IMR-90 (cell line): Measurements from ENCODE around the gene SS18. TPM values are rescaled to one million over a fixed set of nuclear protein-coding genes. Genes with fewer than 3 reads are reported as not detected.

Experiments
- ATAC-seq: fragments of 200-7000 bp; cut with Tn5 transposase; 2 replicates; pipeline ENCODE4 v1.9.1; 2020; ENCODE audit warnings: low read depth, mild to moderate bottlenecking, moderate library complexity
- BruUV-seq: library from RNA; stranded (reverse); fragments of 400-500 nt; replicated peaks from 2 replicates; lab custom pipeline; 2021; lab: Mats Ljungman, UMichigan
- CTCF ChIA-PET: fragments of 300-600 bp; formaldehyde crosslinking; extraction: SDS; loops from one replicate; lab custom pipeline; 2021; ENCODE audit warnings: antibody characterized with exemption; lab: Yijun Ruan, JAX
- POLR2A ChIA-PET: fragments of 300-600 bp; sonication (Branson Sonifier 250); formaldehyde crosslinking; loops from one replicate; lab custom pipeline; 2022; ENCODE audit warnings: antibody characterized with exemption; ENCODE audit not compliant: unreplicated experiment; lab: Charles Lee
- DNase-seq: peaks from one replicate; pipeline ENCODE4 v3.0.0; 2013
- H2AFZ ChIP-seq: replicated peaks from 2 replicates; pipeline ENCODE3; 2013; ENCODE audit warnings: low read length, mild to moderate bottlenecking; ENCODE audit not compliant: poor library complexity
- H2AK5ac ChIP-seq: 2 replicates; pipeline ENCODE4 v1.6.1; 2013; ENCODE audit warnings: low read depth, low read length, inconsistent platforms
- H2AK9ac ChIP-seq: replicated peaks from 2 replicates; pipeline ENCODE3; 2013; ENCODE audit warnings: mild to moderate bottlenecking, low read depth, low read length, moderate library complexity; ENCODE audit not compliant: poor library complexity
- H2BK120ac ChIP-seq: 2 replicates; pipeline ENCODE4 v1.6.1; 2013; ENCODE audit warnings: low read depth, low read length, inconsistent platforms
- H2BK15ac ChIP-seq: 3 replicates; pipeline ENCODE4 v1.6.1; 2013; ENCODE audit warnings: low read depth, low read length, inconsistent platforms
- H2BK20ac ChIP-seq: 2 replicates; pipeline ENCODE4 v1.6.1; 2013; ENCODE audit warnings: low read depth, mild to moderate bottlenecking, inconsistent platforms, low read length, moderate library complexity
- H2BK5ac ChIP-seq: 2 replicates; pipeline ENCODE4 v1.6.1; 2013; ENCODE audit warnings: mild to moderate bottlenecking, low read depth, low read length, inconsistent platforms; ENCODE audit not compliant: poor library complexity, severe bottlenecking
- H3K14ac ChIP-seq: replicated peaks from 2 replicates; pipeline ENCODE4 v1.6.1; 2013; ENCODE audit warnings: low read depth, low read length, inconsistent platforms
- H3K18ac ChIP-seq: 2 replicates; pipeline ENCODE4 v1.6.1; 2013; ENCODE audit warnings: low read depth, low read length, control low read depth
- H3K23ac ChIP-seq: 2 replicates; pipeline ENCODE4 v1.6.1; 2013; ENCODE audit warnings: low read depth, low read length, inconsistent platforms
- H3K27ac ChIP-seq: 2 replicates; pipeline ENCODE4 v1.5.1; 2013; ENCODE audit warnings: mild to moderate bottlenecking, control low read depth, low read length; ENCODE audit not compliant: insufficient read depth
- H3K27me3 ChIP-seq: 2 replicates; pipeline ENCODE4 v1.6.1; 2013; ENCODE audit warnings: low read length; ENCODE audit not compliant: control insufficient read depth, insufficient read depth
- H3K36me3 ChIP-seq: 2 replicates; pipeline ENCODE4 v1.6.1; 2013; ENCODE audit warnings: low read length, mixed read lengths; ENCODE audit not compliant: control insufficient read depth, insufficient read depth
- H3K4ac ChIP-seq: 2 replicates; pipeline ENCODE4 v1.6.1; 2013; ENCODE audit warnings: low read depth, low read length, inconsistent platforms
- H3K4me1 ChIP-seq: 2 replicates; pipeline ENCODE4 v1.6.1; 2013; ENCODE audit warnings: low read length, mixed read lengths; ENCODE audit not compliant: control insufficient read depth, insufficient read depth
- H3K4me2 ChIP-seq: 2 replicates; pipeline ENCODE4 v1.6.1; 2013; ENCODE audit warnings: low read depth, mild to moderate bottlenecking, control low read depth, low read length, moderate library complexity
- H3K4me3 ChIP-seq: 2 replicates; pipeline ENCODE4 v1.5.1; 2013; ENCODE audit warnings: low read depth, mild to moderate bottlenecking, control low read depth, low read length, moderate library complexity; ENCODE audit not compliant: insufficient read depth
- H3K56ac ChIP-seq: 2 replicates; pipeline ENCODE4 v1.6.1; 2013; ENCODE audit warnings: low read length, inconsistent platforms; ENCODE audit not compliant: insufficient read depth; ENCODE audit errors: extremely low read depth
- H3K79me1 ChIP-seq, 2 experiments: 2 replicates each; pipeline ENCODE4 v1.6.1; 2013; ENCODE audit warnings: low read length in 2 of 2, inconsistent platforms in 1 of 2, low read depth in 1 of 2
- H3K9ac ChIP-seq: 2 replicates; pipeline ENCODE4 v1.6.1; 2013; ENCODE audit warnings: low read depth, low read length, control low read depth
- H3K9me1 ChIP-seq: 2 replicates; pipeline ENCODE4 v1.6.1; 2013; ENCODE audit warnings: low read length, inconsistent platforms; ENCODE audit not compliant: insufficient read depth
- H3K9me3 ChIP-seq: 2 replicates; pipeline ENCODE4 v1.6.1; 2013; ENCODE audit warnings: low read length; ENCODE audit not compliant: control insufficient read depth, insufficient read depth
- H4K20me1 ChIP-seq: 2 replicates; pipeline ENCODE4 v1.6.1; 2013; ENCODE audit warnings: low read length, inconsistent platforms; ENCODE audit not compliant: insufficient read depth
- H4K5ac ChIP-seq: 2 replicates; pipeline ENCODE4 v1.6.1; 2013; ENCODE audit warnings: mild to moderate bottlenecking, low read depth, low read length, control low read depth
- H4K8ac ChIP-seq, 2 experiments: 2 replicates each; pipeline ENCODE4 v1.6.1; 2013; ENCODE audit warnings: low read depth in 2 of 2, low read length in 2 of 2, control low read depth in 1 of 2, inconsistent platforms in 1 of 2
- H4K91ac ChIP-seq: 2 replicates; pipeline ENCODE4 v1.6.1; 2013; ENCODE audit warnings: low read depth, low read length, inconsistent platforms; ENCODE audit not compliant: insufficient read depth
- MXI1 ChIP-seq: IDR thresholded peaks from 2 replicates; pipeline ENCODE4 v1.6.1; 2012; ENCODE audit warnings: low read depth, mild to moderate bottlenecking, low read length, moderate library complexity, borderline replicate concordance
- POLR2A ChIP-seq: IDR thresholded peaks from 2 replicates; pipeline ENCODE4 v1.6.1; 2012; ENCODE audit warnings: mild to moderate bottlenecking, low read depth, low read length
- RAD21 ChIP-seq: IDR thresholded peaks from 2 replicates; pipeline ENCODE4 v1.6.1; 2012; ENCODE audit warnings: low read length, improper control_type of control experiment
- RCOR1 ChIP-seq: IDR thresholded peaks from 2 replicates; pipeline ENCODE4 v1.6.1; 2012; ENCODE audit warnings: mild to moderate bottlenecking, low read length, improper control_type of control experiment; ENCODE audit not compliant: insufficient replicate concordance
- WGBS, 2 experiments: methylation state at CpG; one replicate each; pipeline versions ENCODE4 v1.1.5 to v1.1.7; 2013; ENCODE audit warnings: missing lambda C conversion rate in 2 of 2; ENCODE audit not compliant: insufficient read length in 1 of 2; ENCODE audit errors: extremely low coverage in 2 of 2; 5-methylcytosine and 5-hydroxymethylcytosine counted together
- dilution Hi-C: fragments of 300-500 bp; cut with HindIII; formaldehyde crosslinking; loops from one replicate; pipeline ENCODE4 v1.14.3; 2018; ENCODE audit warnings: low sequenced_read_pairs; ENCODE audit not compliant: unreplicated experiment
- in situ Hi-C: fragments of 300-500 bp; cut with MboI; formaldehyde crosslinking; loops from 3 replicates; pipeline ENCODE4 v1.14.3; 2019; ENCODE audit warnings: low sequenced_read_pairs, inconsistent platforms, mixed read lengths
- intact Hi-C: fragments of 100-400 bp; cut with micrococcal nuclease; formaldehyde crosslinking; loops from 2 replicates; pipeline ENCODE4 v1.10.0; 2022
- polyA plus RNA-seq, 3 experiments: library from polyadenylated mRNA; depleted of rRNA; stranded (reverse); fragments of >200 nt; gene quantifications; 2 replicates each; pipeline ENCODE4 v1.2.3, GENCODE V29; 2012; ENCODE audit warnings: low replicate concordance in 1 of 3
- total RNA-seq: library from RNA; depleted of rRNA; stranded (reverse); fragments of >200 nt; gene quantifications from 2 replicates; pipeline ENCODE4 v1.2.3, GENCODE V29; 2012
- TF ChIP-seq, protein P1 (sequence below): fragments of 150-350 bp; IDR thresholded peaks from 2 replicates; pipeline ENCODE4 v1.6.1; 2016; ENCODE audit warnings: low read depth, mild to moderate bottlenecking, low read length, moderate library complexity, borderline replicate concordance
- TF ChIP-seq, protein P2 (sequence below): conservative IDR thresholded peaks from 2 replicates; pipeline ENCODE4 v1.5.1; 2012; ENCODE audit warnings: mild to moderate bottlenecking, low read depth, low read length, improper control_type of control experiment

The SS18 gene
- total and polyA plus RNA-seq, 2 of the 4 experiments (the other 2 are of a cell fraction): 112 to 242 TPM

DNA sequence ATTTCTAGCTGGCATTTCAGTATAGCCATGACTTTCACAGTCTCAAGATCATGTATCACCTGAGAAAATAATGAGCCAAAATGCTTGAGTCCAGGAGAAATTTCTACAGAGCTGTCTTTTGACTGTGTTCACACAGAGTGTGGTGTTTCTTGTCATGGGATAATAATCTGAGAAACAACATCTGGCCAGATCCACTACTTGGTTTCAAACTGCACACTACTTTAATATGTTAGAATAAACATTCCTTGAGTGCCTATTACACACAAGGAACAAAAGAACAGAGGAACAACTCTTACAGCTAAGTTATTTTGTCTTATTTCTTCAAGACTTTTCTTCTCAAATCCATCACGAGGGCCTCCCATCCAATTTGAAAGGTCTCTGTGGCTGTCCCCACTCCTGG lies 108.3 kb downstream of the SS18 start:
- Histone ChIP-seq H3K27ac (no peak overlapping the region), H3K18ac (no peak overlapping the region), H3K4ac (no peak overlapping the region), H3K9me1 (no peaks in the 10 kb centered on the region), H3K56ac (no peak overlapping the region), H4K20me1 (no peaks in the 10 kb centered on the region), H2BK5ac (no peak overlapping the region), H2BK15ac (no peak overlapping the region), H2AFZ (no peak overlapping the region), H3K23ac (no peak overlapping the region), H3K36me3 (no peaks in the 10 kb centered on the region), H3K79me1 (no peaks in the 10 kb centered on the region), H3K4me2 (no peak overlapping the region), H3K4me1 (no peaks in the 10 kb centered on the region), H3K9me3 (no peaks in the 10 kb centered on the region), H2BK20ac (no peak overlapping the region), H4K91ac (no peak overlapping the region), H3K4me3 (no peak overlapping the region), H3K9ac (no peak overlapping the region), H4K8ac (no peak overlapping the region), H3K27me3 (peaks cover 2% of the 10 kb centered on the region; the same call in 1 of the 2 replicates), H4K5ac (no peak overlapping the region), H2AK9ac (no peak overlapping the region), H2AK5ac (no peak overlapping the region), H2BK120ac (no peak overlapping the region), H3K14ac (no peak overlapping the region)
- ChIA-PET CTCF (no interaction called here), POLR2A (no interaction called here)
- no peak for DNase-seq
- intact Hi-C loops (no loop called here), dilution Hi-C loops (no loop called here), in situ Hi-C loops (no loop called here)
- ATAC-seq: no peak
- no CpG with 5 or more reads among the region's 1 CpG for WGBS, 2 experiments
- no peak for TF ChIP-seq MXI1
- TF ChIP-seq RCOR1: no peak
- no peak for TF ChIP-seq POLR2A
- TF ChIP-seq, protein P1, sequence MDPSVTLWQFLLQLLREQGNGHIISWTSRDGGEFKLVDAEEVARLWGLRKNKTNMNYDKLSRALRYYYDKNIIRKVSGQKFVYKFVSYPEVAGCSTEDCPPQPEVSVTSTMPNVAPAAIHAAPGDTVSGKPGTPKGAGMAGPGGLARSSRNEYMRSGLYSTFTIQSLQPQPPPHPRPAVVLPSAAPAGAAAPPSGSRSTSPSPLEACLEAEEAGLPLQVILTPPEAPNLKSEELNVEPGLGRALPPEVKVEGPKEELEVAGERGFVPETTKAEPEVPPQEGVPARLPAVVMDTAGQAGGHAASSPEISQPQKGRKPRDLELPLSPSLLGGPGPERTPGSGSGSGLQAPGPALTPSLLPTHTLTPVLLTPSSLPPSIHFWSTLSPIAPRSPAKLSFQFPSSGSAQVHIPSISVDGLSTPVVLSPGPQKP: no peak
- TF ChIP-seq RAD21: no peak
- TF ChIP-seq, protein P2, sequence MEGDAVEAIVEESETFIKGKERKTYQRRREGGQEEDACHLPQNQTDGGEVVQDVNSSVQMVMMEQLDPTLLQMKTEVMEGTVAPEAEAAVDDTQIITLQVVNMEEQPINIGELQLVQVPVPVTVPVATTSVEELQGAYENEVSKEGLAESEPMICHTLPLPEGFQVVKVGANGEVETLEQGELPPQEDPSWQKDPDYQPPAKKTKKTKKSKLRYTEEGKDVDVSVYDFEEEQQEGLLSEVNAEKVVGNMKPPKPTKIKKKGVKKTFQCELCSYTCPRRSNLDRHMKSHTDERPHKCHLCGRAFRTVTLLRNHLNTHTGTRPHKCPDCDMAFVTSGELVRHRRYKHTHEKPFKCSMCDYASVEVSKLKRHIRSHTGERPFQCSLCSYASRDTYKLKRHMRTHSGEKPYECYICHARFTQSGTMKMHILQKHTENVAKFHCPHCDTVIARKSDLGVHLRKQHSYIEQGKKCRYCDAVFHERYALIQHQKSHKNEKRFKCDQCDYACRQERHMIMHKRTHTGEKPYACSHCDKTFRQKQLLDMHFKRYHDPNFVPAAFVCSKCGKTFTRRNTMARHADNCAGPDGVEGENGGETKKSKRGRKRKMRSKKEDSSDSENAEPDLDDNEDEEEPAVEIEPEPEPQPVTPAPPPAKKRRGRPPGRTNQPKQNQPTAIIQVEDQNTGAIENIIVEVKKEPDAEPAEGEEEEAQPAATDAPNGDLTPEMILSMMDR: no peak
- BruUV-seq: no TSS peak
